Mesenchymal stem cell (in vitro differentiated cells and primary cell): ENCODE measurements around the gene ARL2BP.

Source experiments
- DNase-seq: peaks from one replicate; pipeline ENCODE4 v3.0.0-alpha.2; 2013
- H2AFZ ChIP-seq: one replicate; pipeline ENCODE4 v1.6.1; 2013; ENCODE audit warnings: low read depth, mild to moderate bottlenecking, control low read depth, inconsistent platforms, low read length, moderate library complexity
- H2AK5ac ChIP-seq: 2 replicates; pipeline ENCODE4 v1.6.1; 2013; ENCODE audit warnings: low read length, moderate library complexity, mild to moderate bottlenecking, inconsistent platforms; ENCODE audit not compliant: severe bottlenecking
- H2BK120ac ChIP-seq: one replicate; pipeline ENCODE4 v1.6.1; 2013; ENCODE audit warnings: low read depth, mild to moderate bottlenecking, inconsistent platforms, low read length, moderate library complexity
- H2BK12ac ChIP-seq, 2 experiments: one replicate each; pipeline ENCODE4 v1.6.1; 2013; ENCODE audit warnings: inconsistent platforms in 2 of 2, low read length in 2 of 2, mild to moderate bottlenecking in 2 of 2, moderate library complexity in 2 of 2, control low read depth in 1 of 2
- H2BK15ac ChIP-seq: one replicate; pipeline ENCODE4 v1.6.1; 2013; ENCODE audit warnings: mild to moderate bottlenecking, low read depth, inconsistent platforms; ENCODE audit not compliant: poor library complexity, severe bottlenecking
- H2BK5ac ChIP-seq: 2 replicates; pipeline ENCODE4 v1.6.1; 2013; ENCODE audit warnings: low read depth, mild to moderate bottlenecking, low read length, control low read depth, inconsistent platforms; ENCODE audit not compliant: poor library complexity, severe bottlenecking
- H3K14ac ChIP-seq, 2 experiments: one replicate each; pipeline ENCODE4 v1.6.1; 2013; ENCODE audit warnings: inconsistent platforms in 2 of 2, low read length in 2 of 2, control low read depth in 1 of 2, mild to moderate bottlenecking in 1 of 2, moderate library complexity in 1 of 2
- H3K18ac ChIP-seq, 2 experiments: one replicate each; pipeline ENCODE4 v1.6.1; 2013; ENCODE audit warnings: inconsistent platforms in 2 of 2, low read length in 2 of 2, control low read depth in 1 of 2, low read depth in 1 of 2, mild to moderate bottlenecking in 1 of 2
- H3K23ac ChIP-seq, 2 experiments: one replicate each; pipeline ENCODE4 v1.6.1; 2013; ENCODE audit warnings: inconsistent platforms in 2 of 2, low read length in 2 of 2, mild to moderate bottlenecking in 2 of 2, moderate library complexity in 2 of 2, control low read depth in 1 of 2
- H3K27ac ChIP-seq: 2 replicates; pipeline ENCODE4 v1.5.1; 2013; ENCODE audit warnings: mild to moderate bottlenecking, moderate library complexity, low read length, control low read depth, inconsistent platforms; ENCODE audit not compliant: poor library complexity, severe bottlenecking
- H3K27me3 ChIP-seq, 2 experiments: 2 replicates each; pipeline versions ENCODE4 v1.6.1 to v1.7.0; 2013; ENCODE audit warnings: low read length in 2 of 2, mild to moderate bottlenecking in 2 of 2, moderate library complexity in 2 of 2, control low read depth in 1 of 2, inconsistent platforms in 1 of 2; ENCODE audit not compliant: control insufficient read depth in 1 of 2, insufficient read depth in 1 of 2
- H3K36me3 ChIP-seq, 2 experiments: 2 replicates each; pipeline versions ENCODE4 v1.6.1 to v1.7.0; 2013; ENCODE audit warnings: low read length in 2 of 2, control low read depth in 1 of 2, inconsistent platforms in 1 of 2, low read depth in 1 of 2, mild to moderate bottlenecking in 1 of 2; ENCODE audit not compliant: insufficient read depth in 2 of 2, control insufficient read depth in 1 of 2
- H3K4ac ChIP-seq, 2 experiments: one replicate each; pipeline ENCODE4 v1.6.1; 2013; ENCODE audit warnings: inconsistent platforms in 2 of 2, low read length in 2 of 2, mild to moderate bottlenecking in 2 of 2, moderate library complexity in 2 of 2, control low read depth in 1 of 2, low read depth in 1 of 2
- H3K4me1 ChIP-seq: 2 replicates; pipeline ENCODE4 v1.6.1; 2013; ENCODE audit warnings: low read depth, low read length, control low read depth; ENCODE audit not compliant: control insufficient read depth, insufficient read depth
- H3K4me2 ChIP-seq: 2 replicates; pipeline ENCODE4 v1.6.1; 2013; ENCODE audit warnings: low read length, mild to moderate bottlenecking, inconsistent platforms; ENCODE audit not compliant: poor library complexity, severe bottlenecking
- H3K4me3 ChIP-seq, 2 experiments: 2 replicates each; pipeline versions ENCODE4 v1.5.1 to v1.7.0; 2013; ENCODE audit warnings: low read length in 2 of 2, mild to moderate bottlenecking in 2 of 2, control low read depth in 1 of 2, low read depth in 1 of 2; ENCODE audit not compliant: insufficient read depth in 1 of 2
- H3K79me1 ChIP-seq: replicated peaks from 2 replicates; pipeline ENCODE4 v1.6.1; 2013; ENCODE audit warnings: mild to moderate bottlenecking, control low read depth, low read length, inconsistent platforms; ENCODE audit not compliant: poor library complexity, severe bottlenecking
- H3K9ac ChIP-seq: 2 replicates; pipeline ENCODE4 v1.7.0; 2013; ENCODE audit warnings: mild to moderate bottlenecking, low read length, moderate library complexity
- H3K9me3 ChIP-seq: 2 replicates; pipeline ENCODE4 v1.7.0; 2013; ENCODE audit warnings: mild to moderate bottlenecking, low read length; ENCODE audit not compliant: control insufficient read depth
- H4K8ac ChIP-seq: one replicate; pipeline ENCODE4 v1.6.1; 2013; ENCODE audit warnings: inconsistent platforms, mild to moderate bottlenecking, low read length, moderate library complexity
- H4K91ac ChIP-seq: one replicate; pipeline ENCODE4 v1.6.1; 2013; ENCODE audit warnings: mild to moderate bottlenecking, low read length, inconsistent platforms
- WGBS: methylation state at CpG from one replicate; pipeline ENCODE4 v1.1.7; 2013; ENCODE audit warnings: mixed read lengths; 5-methylcytosine and 5-hydroxymethylcytosine counted together

The ARL2BP gene

GRCh38 chr16:57256601-57257395, 11.7 kb downstream of the ARL2BP start:
- Histone ChIP-seq H3K4ac (no peak overlapping the region), H2AFZ (no peak overlapping the region), H3K4me1 (peaks cover 9% of the 10 kb centered on the region), H3K9me3 (no peaks in the 10 kb centered on the region), H3K18ac (no peak overlapping the region), H3K23ac (no peak overlapping the region), H3K9ac (no peak overlapping the region), H2AK5ac (no peak overlapping the region), H3K36me3 (peaks cover 39 to 46% of the 10 kb centered on the region in 2 experiments), H2BK5ac (no peak overlapping the region), H3K79me1 (peaks cover 2% of the 10 kb centered on the region), H4K91ac (no peak overlapping the region), H3K27me3 (no peaks in the 10 kb centered on the region), H3K4me3 (no peak overlapping the region), H2BK120ac (no peak overlapping the region), H4K8ac (no peak overlapping the region), H3K27ac (no peak overlapping the region), H2BK15ac (no peak overlapping the region), H3K4me2 (no peak overlapping the region), H3K14ac (no peak overlapping the region), H2BK12ac (no peak overlapping the region)
- WGBS: 87% methylated on average over 15 of the region's 16 CpGs
- DNase-seq: no peak

- H3K27ac ChIP-seq: no peak overlapping the region
- H3K4ac ChIP-seq: no peak overlapping the region
- no peak overlapping the region for H2BK15ac ChIP-seq
- no peak overlapping the region for H3K18ac ChIP-seq
- no peaks in the 10 kb centered on the region for H3K79me1 ChIP-seq
- H2BK120ac ChIP-seq: no peak overlapping the region
- no peak overlapping the region for H3K4me3 ChIP-seq
- no peak overlapping the region for H2AK5ac ChIP-seq
- H3K27me3 ChIP-seq: no peaks in the 10 kb centered on the region
- no peak overlapping the region for H2AFZ ChIP-seq
- no peak overlapping the region for H3K9ac ChIP-seq
- no peak overlapping the region for H3K23ac ChIP-seq
- no peak overlapping the region for H4K8ac ChIP-seq
- no peak overlapping the region for H3K4me2 ChIP-seq
- no peak overlapping the region for H2BK12ac ChIP-seq
- no peak overlapping the region for H2BK5ac ChIP-seq
- H3K36me3 ChIP-seq: peaks cover 31 to 38% of the 10 kb centered on the region in 2 experiments
- H3K4me1 ChIP-seq: peaks cover 7% of the 10 kb centered on the region
- WGBS: 94% methylated on average over 13 of the region's 13 CpGs
- no peak for DNase-seq
- no peak overlapping the region for H4K91ac ChIP-seq
- no peaks in the 10 kb centered on the region for H3K9me3 ChIP-seq
- no peak overlapping the region for H3K14ac ChIP-seq
Measured at GRCh38 chr16:57257455-57258070, 12.5 kb downstream of the ARL2BP start.

DNA sequence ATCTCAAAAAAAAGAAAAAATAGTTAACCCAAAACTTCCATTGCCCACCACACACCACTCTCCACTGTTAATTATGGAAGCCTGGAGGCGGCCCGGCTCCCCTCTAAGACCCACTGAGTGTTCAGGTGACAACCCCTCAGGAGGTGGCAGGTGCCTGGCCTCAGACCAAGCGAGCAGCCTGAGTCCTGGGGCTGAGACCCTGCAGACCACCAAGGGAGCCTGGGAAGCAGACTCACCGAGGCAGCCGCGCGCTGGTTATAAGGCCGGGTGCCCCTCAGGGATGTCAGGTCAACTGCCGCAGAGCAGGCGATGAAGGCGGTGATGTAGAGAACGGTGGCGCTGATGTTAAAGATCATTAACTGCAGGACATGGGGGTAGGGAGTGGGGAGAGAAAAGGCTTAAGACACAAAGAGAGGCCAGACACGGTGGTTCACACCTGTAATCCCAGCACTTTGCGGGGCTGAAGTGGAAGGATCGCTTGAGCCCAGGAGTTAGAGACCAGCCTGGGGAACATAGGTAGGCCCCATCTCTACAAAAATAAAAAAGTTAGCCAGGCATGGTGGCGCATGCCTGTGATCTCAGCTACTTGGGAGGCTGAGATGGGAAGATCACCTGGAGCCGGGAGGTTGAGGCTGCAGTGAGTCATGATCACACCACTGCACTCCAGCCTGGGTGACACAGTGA, 13.3 kb downstream of the ARL2BP start:
- Histone ChIP-seq H2AFZ (no peak overlapping the region), H3K27me3 (no peaks in the 10 kb centered on the region), H3K36me3 (peaks cover 23 to 37% of the 10 kb centered on the region in 2 experiments), H3K14ac (no peak overlapping the region), H3K4me1 (peaks cover 12% of the 10 kb centered on the region), H2BK120ac (no peak overlapping the region), H2AK5ac (no peak overlapping the region), H2BK15ac (no peak overlapping the region), H2BK12ac (no peak overlapping the region), H3K9ac (no peak overlapping the region), H3K9me3 (no peaks in the 10 kb centered on the region), H3K4me3 (no peak overlapping the region), H3K79me1 (no peaks in the 10 kb centered on the region), H3K23ac (no peak overlapping the region), H3K4me2 (no peak overlapping the region), H3K18ac (no peak overlapping the region), H4K8ac (no peak overlapping the region), H3K27ac (no peak overlapping the region), H2BK5ac (no peak overlapping the region), H3K4ac (no peak overlapping the region), H4K91ac (no peak overlapping the region)
- DNase-seq: no peak
- 97% methylated on average over 18 of the region's 18 CpGs for WGBS

DNA sequence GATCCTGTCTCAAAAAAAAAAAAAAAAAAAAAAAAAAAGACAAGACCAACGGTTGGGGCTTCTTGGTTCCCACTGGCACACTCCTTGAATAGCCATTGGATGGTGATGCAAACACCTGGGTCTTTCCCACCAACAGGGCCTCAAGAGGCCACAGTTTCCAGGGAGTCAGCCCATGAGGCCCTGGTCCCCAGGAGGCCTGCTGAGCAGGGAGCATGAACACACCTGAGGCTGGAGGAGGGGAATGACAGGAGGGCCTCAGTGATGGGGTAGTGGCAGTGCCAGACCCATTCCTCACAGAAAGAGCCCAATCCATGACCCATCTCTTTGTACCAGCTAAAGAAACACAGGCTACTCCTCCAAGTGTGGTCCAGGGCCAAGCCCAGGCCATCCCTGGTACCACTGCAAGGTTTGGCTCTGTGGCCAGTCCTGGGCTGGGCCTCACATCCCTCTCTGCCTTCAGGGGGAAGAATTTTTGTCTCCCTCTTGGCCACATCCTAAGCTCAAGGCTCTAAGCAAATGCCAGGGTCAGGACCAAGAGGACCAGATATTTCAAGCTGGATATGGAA, 13.9 kb downstream of the ARL2BP start:
- H3K4me3 ChIP-seq: no peak overlapping the region
- no peak for DNase-seq
- H2BK15ac ChIP-seq: no peak overlapping the region
- H3K4me1 ChIP-seq: peaks cover 12% of the 10 kb centered on the region
- peaks cover 17 to 34% of the 10 kb centered on the region in 2 experiments for H3K36me3 ChIP-seq
- H3K27me3 ChIP-seq: no peaks in the 10 kb centered on the region
- no peak overlapping the region for H3K23ac ChIP-seq
- H2AFZ ChIP-seq: no peak overlapping the region
- H2BK120ac ChIP-seq: no peak overlapping the region
- H3K4ac ChIP-seq: no peak overlapping the region
- H3K14ac ChIP-seq: no peak overlapping the region
- H2BK5ac ChIP-seq: no peak overlapping the region
- peak overlapping the region in 1 of 2 experiments; percentile 69 for H2BK12ac ChIP-seq
- H2AK5ac ChIP-seq: peak overlapping the region; percentile 57
- no peaks in the 10 kb centered on the region for H3K9me3 ChIP-seq
- no peak overlapping the region for H3K27ac ChIP-seq
- H3K9ac ChIP-seq: no peak overlapping the region
- H3K79me1 ChIP-seq: no peaks in the 10 kb centered on the region
- H3K4me2 ChIP-seq: no peak overlapping the region
- 79% methylated on average over 1 of the region's 1 CpG for WGBS
- no peak overlapping the region for H4K91ac ChIP-seq
- no peak overlapping the region for H4K8ac ChIP-seq
- H3K18ac ChIP-seq: no peak overlapping the region
